GM21825 (cell line): Measurements from ENCODE around the gene CAVIN4.

ENCODE experiments used
- ATAC-seq: cut with Tn5 transposase; IDR thresholded peaks from one replicate; pipeline ENCODE4 v1.9.1; 2021; ENCODE audit warnings: mild to moderate bottlenecking, moderate library complexity; ENCODE audit not compliant: unreplicated experiment

Gene CAVIN4

DNA sequence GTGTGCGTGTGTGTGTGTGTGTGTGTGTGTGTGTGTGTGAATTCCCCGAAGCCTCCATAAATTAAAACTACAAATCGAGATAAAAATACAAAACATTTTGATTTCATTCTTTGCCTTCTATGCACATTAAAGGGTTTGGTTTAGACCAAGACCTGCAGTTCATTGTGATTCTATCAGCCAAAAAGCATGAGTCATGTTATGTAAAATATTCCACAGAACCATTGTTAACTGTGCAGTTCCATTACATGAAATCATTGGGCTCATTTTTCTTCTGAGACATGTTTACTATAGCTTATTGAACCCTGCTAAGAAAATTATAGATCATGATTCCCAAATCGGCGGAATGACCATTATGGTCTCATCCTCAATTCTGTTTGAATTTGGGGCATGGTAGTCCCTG lies 11.7 kb downstream of the CAVIN4 start:
- no peak for ATAC-seq

DNA sequence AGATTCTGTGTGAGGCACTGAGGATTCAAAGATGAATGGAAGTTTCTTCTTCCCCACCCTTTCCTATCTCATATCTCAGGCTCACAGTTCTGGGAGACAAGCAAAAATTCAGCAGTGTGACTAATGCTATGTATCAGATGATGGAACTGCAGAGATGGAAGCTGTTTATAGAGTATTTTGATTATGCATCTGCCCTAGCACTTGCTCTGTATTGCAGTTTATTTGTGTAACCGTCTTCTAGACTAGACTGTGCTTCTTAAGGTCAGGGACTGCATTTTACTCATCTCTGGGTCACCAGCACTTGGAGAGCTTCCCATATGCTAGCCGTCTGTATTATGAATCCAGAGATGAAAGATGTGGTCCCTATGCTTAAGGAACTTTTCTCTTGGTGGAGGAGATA lies 12.6 kb downstream of the CAVIN4 start:
- no peak for ATAC-seq

DNA sequence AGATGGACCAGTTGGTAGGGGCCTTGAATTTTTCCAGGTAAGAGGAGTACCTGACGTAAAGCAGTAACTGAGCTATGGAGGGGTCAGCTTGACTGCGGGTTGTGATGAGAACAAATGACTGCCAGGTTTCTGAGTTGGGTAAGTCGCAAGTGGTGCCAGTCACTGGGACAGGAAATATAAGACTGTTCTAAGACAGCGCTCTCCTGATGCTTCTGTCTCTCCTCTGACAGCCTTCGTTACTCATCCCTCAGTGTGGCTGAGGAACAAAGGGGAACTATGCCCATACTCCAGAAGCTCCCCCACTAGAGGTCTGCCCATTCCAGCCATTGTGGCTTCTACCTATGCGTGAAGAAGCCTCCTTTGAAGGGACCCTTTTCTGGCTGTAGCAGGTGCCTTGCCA lies 13.3 kb downstream of the CAVIN4 start:
- no peak for ATAC-seq

DNA sequence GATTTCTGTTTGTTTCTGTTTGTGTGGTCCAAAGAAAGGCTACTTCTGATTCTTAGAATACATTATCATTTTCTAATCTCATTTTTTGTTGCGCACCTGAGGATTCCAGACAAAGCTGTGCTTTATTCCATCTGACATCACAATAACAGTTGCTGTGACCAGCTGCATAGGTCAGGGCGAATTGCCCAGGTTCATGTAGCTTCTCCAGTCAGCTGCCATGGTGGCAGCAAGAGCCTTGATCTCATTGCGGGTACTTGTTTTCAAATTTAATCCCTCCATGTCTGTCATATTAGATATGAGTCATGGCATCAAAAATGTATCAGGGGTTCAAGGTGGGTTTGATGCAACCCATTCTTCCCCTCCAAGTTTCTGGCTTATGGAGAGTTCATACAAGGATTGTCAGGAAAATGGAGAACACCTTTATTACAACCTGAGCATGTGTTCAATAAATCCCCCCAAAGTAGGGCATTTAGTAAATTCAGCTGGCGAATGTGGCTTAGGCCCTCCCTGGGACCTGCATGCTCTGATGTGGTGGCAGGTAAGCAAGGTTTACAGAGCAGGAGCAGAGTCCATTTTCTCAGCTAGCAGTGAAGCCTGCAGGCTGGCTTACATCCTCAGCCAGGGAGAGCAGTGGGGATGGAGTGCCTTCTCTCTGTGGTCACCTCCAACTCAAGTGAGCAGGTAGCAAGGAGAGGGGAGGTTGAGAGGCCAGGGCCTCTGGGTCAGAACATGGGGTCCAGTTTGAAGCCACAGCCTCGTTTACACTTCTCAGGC lies 13.9 kb downstream of the CAVIN4 start:
- no peak for ATAC-seq

DNA sequence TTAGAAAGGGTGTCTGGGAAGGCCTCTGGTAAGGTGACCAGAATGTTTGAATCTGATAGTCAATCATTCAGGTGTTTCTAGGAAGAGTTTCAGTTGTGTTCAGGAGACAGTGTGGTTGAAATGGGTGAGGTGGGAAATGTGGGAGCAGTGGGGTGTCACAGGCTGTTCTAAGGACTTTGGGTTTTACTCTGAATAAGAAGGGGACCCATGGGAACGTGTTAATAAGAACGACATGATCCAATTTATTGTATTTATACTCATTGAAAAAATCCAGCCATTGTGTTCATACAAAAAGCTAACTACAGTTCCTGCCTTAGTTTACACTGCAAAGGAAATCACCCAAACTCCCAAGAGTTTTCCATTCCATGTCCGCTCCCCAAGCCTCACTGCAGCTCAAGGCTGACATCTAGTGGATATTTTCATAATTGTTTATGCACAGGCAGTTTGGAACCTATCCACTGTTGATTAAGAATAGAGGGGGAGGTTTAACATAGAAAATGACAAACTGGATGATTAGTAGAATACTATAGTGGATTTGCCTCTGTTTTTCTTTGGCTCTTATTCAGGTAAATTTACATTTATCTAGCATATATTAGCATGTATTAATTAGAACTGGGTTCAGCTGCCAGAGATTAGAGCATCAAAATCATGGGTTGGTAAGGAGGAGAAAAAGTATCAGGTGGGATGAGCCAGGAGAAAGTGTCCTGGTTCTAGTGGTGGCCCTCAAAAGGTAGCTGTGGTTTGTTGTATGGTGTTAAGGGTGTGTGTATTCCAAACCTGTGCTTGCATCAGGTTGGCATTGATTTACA lies 17.7 kb downstream of the CAVIN4 start:
- ATAC-seq = peak; percentile 36

DNA sequence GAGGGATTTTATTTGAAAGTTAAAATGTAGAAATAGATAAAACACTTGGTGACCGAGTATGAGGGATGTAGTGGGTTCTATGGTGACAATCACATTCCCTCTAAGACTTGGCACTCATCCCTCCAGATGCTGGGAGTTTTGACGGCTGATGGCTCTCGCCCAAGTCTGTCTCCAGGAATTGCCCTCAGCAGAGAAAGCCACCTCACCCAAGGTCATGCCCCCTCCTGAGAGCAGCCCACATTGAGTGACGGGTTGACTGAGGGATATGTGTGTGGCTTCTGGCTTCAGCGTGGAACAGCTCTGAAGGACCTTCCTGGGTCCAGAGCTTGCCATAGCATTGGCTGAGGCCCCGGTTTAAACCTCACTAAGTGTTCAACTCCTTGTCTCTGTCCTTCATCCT lies 19.4 kb downstream of the CAVIN4 start:
- ATAC-seq = no peak

DNA sequence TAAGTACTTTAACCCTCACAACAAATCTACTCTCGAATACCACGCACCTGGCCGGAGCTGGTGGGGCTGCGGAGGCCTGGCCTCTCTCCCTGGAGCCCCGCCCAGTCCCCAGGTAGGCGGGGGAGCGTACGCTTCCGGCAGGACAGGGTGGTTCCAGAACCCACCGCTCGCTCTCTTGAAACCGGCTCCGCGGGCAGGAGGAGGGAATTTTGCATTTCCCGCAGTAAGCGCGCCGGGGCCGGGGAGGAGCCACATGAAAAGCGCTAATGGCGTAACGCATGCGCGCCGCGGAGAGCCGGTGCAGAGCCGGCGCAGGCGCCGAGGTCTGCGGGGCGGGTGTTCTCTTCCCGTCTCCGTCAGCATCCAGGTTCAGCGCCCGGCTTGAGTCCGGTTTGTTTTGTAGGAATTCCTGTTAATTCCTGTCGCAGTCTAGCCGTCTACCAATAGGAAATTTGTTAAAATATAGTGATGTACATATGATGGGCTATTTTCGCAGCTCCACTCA lies 20.8 kb downstream of the CAVIN4 start:
- ATAC-seq = peak; percentile 74

DNA sequence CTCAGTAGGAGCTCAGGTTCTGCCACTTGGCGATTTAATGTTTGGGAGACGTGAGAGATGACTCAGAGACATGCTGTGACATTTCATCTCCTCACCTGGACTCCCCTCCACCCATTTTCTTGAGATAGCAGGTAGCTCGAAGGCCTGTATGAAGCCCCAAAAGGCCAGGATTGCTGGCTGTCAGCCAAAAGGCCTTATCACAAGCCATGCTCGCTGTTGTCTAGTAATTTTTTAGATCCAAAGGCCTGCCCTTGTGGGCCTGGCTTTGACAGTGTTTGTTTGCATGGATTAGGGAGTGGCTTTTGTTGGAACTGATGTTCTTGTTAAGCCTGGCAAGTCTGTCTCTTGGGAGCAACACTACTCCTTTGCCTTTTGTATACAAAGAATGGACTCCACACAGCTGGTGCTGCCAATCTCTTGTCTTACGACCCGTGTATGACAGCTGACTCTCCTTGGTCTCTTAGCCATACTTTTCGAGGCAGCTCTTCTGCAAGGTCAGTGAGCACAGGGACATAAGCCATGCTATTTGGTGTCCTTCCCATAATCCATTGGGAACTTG lies 22.7 kb downstream of the CAVIN4 start:
- no peak for ATAC-seq

DNA sequence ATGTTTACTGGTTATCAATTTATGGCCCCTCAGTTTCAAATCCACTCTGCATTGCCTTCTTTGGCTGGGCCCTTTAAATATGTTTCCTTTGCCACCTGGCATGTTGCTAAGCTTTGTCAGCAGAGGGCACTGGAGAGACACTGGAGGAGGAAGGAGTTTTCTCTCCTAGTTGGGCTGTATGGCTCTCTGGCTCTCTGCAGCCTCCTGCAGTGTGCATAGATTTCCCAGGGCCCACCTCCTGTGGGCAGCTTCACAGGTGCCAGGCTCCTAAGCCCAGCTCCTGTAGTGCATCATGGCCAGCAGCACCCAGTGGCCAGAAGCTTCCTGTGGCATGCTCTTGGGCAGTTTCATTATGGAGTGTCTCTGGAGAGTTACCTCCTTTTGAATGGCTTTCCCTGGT lies 23.3 kb downstream of the CAVIN4 start:
- ATAC-seq = peak; percentile 53

DNA sequence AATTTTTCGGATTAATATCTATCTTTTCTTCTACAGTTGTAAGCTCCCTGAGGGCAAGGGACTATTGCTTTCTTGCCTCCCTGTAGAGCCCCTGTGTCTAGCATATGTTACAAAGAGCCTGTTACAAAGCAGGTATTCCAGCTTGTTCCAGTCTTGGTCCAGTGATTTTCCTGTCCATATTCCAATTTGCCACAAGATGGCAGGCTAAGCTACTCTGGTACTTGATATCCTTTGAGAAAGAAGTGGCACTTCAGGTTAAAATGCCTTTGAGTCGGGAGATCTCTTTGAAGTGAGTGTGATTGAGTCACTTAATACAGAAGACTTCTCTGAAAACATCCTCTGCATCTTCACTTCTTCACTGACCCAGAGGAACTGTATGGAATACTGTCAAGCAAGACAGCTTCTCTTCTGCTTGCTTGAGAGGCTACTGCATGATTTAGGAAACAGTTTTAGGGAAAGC lies 24.5 kb downstream of the CAVIN4 start:
- ATAC-seq = no peak

DNA sequence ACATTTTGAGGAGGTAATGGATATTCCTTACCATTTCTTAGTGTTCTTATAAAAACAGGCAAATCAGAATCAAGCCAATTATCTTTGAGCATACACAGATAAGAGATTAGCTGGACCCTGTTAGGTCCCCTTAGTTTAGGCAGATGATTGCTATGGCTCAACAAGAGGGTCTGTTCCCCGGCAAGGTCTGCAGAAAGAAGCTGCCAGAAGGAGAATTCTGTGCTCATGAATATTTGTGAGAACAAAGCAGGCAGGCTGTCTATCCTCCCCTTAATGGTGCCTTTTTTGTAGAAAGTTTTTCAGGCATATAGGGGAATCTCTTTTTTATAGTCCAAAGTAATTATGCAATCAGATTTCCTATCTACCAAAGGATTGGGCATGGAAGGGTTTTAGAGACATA lies 27.5 kb downstream of the CAVIN4 start:
- ATAC-seq = no peak

DNA sequence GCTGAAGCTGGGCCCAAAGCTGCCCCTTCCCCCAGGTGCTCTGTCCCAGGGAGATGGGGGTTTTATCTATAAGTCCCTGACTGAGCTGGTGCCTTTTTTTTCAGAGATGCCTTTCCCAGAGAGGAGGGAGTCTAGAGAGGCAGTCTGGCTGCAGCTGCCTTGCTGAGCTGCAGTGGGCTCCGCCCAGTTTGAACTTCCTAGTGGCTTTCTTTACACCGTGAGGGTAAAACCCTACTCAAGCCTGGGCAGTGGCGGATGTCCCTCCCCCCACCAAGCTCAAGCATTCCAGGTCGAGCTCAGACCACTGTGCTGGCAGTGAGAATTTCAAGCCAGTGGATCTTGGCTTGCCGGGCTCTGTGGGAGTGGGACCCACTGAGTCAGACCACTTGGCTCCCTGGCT lies 41.3 kb downstream of the CAVIN4 start:
- no peak for ATAC-seq

DNA sequence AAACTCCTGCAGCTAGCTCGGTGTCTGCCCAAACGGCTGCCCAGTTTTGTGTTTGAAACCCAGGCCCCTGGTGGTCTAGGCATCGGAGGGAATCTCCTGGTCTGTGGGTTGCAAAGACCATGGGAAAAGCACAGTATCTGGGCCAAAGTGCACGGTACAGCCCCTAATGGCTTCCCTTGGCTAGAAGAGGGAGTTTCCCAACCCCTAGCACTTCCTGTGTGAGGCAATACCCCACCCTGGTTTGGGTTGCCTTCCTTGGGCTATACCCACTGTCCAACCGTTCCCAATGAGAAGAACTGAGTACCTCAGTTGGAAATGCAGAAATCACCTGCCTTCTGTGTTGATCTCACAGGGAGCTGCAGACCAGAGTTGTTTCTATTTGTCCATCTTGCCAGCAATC lies 41.8 kb downstream of the CAVIN4 start:
- ATAC-seq = no peak

DNA sequence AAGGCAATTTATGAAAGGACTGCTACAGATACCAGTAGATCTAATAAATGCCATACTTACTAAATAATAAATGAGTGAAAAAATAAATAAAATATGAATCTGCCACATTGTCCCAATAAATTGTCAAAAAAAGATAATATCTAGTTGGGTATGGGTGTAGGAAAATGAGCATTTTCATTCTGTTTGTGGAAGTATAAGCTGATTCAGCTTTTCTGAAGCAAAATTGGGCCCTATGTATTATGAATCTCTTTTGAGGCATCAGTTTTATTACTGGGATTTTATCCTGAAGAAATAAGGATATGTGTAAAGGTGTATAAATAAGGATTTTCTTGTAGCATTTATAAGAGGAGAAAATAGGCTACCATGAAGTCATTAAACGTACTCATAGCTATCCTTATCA lies 46.1 kb downstream of the CAVIN4 start:
- no peak for ATAC-seq

DNA sequence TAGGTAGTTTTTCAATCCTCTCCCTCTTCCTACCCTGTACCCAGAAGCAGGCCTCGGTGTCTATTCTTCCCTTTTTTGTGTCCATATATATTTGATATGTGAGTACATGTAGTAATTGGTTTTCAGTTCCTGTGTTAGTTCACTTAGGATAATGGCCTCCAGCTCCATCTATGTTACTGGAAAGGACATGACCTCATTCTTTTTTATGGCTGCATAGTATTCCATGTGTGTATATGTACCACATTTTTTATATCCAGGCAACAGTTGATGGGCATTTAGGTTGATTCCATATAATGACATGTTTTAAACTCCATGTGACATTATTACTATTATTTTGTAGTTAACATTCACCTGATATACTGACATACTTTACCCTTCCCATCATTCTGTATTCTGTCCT lies 49.1 kb downstream of the CAVIN4 start:
- ATAC-seq = no peak

DNA sequence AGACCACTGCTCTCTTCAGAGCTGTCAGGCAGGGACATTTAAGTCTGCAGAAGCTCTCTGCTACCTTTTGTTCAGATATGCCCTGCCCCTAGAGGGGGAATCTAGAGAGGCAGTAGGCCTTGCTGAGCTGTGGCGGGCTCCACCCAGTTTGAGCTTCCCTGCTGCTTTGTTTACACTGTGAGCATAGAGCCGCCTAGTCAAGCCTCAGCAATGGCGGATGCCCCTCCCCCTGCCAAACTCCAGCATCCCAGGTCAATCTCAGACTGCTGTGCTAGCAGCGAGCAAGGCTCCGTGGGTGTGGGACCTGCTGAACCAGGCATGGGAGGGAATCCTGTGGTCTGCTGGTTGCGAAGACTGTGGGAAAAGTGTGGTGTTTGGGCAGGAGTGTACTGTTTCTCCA lies 59.9 kb downstream of the CAVIN4 start:
- ATAC-seq = no peak
